Measurements from ENCODE around the gene SLC30A1. TPM values are rescaled to one million over a fixed set of nuclear protein-coding genes. Genes with fewer than 3 reads are reported as not detected.
A peak's percentile ranks its signal among the peaks of the same experiment; 100 is the strongest.

SLC30A1 gene
- total and polyA plus RNA-seq, 2 of the 13 experiments (the other 11 are each of a cell fraction or from before 2014, with no cell fraction given) = 5.9 to 24.4 TPM

- TF ChIP-seq ZNF431 (CRISPR knock-in tag; IDR thresholded peaks at IDR 0.05; ENCODE audit: borderline replicate concordance, low read depth) (no peak), STAT5B (CRISPR knock-in tag; IDR thresholded peaks at IDR 0.05) (no peak), ZNF788 (CRISPR knock-in tag; IDR thresholded peaks at IDR 0.05; ENCODE audit: borderline replicate concordance) (peak; percentile 7; the same call in 1 of the 2 replicates), SRSF1 (optimal IDR thresholded peaks at IDR 0.05; ENCODE audit: low read depth, low read length) (no peak), NCOR1 (IDR thresholded peaks at IDR 0.05; ENCODE audit: borderline replicate concordance, low read length) (peak; percentile 85), ZNF784 (CRISPR knock-in tag; IDR thresholded peaks at IDR 0.05; ENCODE audit: borderline replicate concordance) (0 out of 2 replicates have a peak, but pooled peaks have one; percentile 34), ZSCAN30 (CRISPR knock-in tag; IDR thresholded peaks at IDR 0.05) (no peak; the same call in 1 of the 2 replicates), CEBPB (IDR thresholded peaks at IDR 0.05; ENCODE audit: borderline replicate concordance, low read depth, low read length) (no peak), ZFP36L1 (CRISPR knock-in tag; IDR thresholded peaks at IDR 0.05) (no peak), ZBTB40 (IDR thresholded peaks at IDR 0.05) (no peak), ZBTB40 (CRISPR knock-in tag; IDR thresholded peaks at IDR 0.05) (no peak), ZFP36L2 (CRISPR knock-in tag; IDR thresholded peaks at IDR 0.05) (no peak), HNRNPUL1 (IDR thresholded peaks at IDR 0.05; ENCODE audit: low read depth, low read length) (no peak), NAIF1 (CRISPR knock-in tag; IDR thresholded peaks at IDR 0.05; ENCODE audit: borderline replicate concordance) (no peak), RFX3 (CRISPR knock-in tag; IDR thresholded peaks at IDR 0.05) (no peak), ZSCAN29 (CRISPR knock-in tag; conservative IDR thresholded peaks at IDR 0.05) (no peak), REXO4 (CRISPR knock-in tag; IDR thresholded peaks at IDR 0.05; ENCODE audit: borderline replicate concordance) (no peak), ZNF597 (CRISPR knock-in tag; IDR thresholded peaks at IDR 0.05) (no peak)
These were observed 40.4 kb upstream of the SLC30A1 start (continued) for GRCh38 chr1:211619033-211619996.

Data from HepG2 (cell line).